ENCODE results near the gene STX3.

Gene STX3

DNA sequence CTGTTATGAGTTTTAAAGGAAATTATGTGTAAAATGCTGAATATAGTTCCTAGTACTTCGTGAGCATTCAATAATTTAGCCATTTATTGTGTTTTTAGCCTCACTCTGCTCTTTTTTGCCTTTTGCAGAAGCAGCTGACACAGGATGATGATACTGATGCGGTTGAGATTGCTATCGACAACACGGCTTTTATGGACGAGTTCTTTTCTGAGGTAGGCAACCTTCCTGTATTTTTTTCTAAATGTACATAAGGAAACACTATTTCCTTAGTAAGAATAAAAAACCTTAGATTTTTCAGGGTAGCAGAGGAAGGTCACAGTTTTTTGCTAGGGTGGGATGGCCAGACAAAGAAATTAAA lies 17.9 kb downstream of the STX3 start:
- DNase-seq = no peak
- Histone ChIP-seq H3K4me3 (ENCODE audit: low read depth, low read length) (no peak overlapping the region), H3K27me3 (replicated peaks) (no peaks in the 10 kb centered on the region), H3K27ac (no peak overlapping the region), H3K36me3 (replicated peaks) (peaks cover 10% of the 10 kb centered on the region)
- TF ChIP-seq, protein P1, sequence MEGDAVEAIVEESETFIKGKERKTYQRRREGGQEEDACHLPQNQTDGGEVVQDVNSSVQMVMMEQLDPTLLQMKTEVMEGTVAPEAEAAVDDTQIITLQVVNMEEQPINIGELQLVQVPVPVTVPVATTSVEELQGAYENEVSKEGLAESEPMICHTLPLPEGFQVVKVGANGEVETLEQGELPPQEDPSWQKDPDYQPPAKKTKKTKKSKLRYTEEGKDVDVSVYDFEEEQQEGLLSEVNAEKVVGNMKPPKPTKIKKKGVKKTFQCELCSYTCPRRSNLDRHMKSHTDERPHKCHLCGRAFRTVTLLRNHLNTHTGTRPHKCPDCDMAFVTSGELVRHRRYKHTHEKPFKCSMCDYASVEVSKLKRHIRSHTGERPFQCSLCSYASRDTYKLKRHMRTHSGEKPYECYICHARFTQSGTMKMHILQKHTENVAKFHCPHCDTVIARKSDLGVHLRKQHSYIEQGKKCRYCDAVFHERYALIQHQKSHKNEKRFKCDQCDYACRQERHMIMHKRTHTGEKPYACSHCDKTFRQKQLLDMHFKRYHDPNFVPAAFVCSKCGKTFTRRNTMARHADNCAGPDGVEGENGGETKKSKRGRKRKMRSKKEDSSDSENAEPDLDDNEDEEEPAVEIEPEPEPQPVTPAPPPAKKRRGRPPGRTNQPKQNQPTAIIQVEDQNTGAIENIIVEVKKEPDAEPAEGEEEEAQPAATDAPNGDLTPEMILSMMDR (IDR thresholded peaks at IDR 0.05; ENCODE audit: low read depth, low read length, missing control alignments) = no peak
- in situ Hi-C loops (cut with HindIII; ENCODE audit: low pct_ligation_motif_present, low sequenced_read_pairs) = no loop called here

DNA sequence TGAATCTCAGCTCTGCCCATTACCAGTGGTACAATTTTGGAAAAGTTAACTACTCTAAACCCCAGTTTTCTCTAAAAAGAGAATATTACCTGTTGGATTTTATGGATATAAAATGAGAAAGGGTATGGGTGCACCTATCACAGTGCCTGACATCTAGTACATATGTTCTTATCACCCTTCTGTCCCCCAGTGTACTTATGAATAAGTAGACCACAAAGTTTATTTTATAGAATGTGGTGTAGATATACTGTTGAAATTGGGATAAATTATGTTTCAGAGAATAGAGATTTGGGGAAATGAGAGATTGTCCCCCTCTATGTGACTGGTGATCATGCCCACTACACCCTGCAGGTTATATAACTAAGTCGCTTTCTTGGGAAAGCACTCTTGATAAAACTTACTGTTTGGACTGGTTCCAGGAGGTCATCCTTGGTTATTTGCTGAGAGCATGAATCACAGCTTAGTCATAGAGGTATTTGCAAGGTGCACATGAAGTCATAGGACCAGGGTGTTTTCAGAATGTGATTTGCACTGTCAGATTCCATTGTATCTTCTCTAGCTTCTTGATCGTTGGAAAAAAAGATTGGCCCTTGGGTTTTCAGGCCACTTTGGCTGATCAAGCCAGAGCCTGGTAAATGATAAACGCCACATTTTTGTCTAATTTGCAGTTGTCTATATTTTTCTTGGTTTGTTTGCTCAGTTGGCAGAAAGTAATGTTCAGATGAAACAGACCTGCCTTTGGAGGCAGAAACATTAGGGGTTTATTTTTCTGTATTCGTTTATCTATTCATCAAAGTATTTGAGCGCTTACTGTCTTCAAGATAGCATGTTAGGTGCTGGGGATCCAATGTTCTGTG lies 21.3 kb downstream of the STX3 start:
- H3K4me3 ChIP-seq (ENCODE audit: low read depth, low read length) = no peak overlapping the region
- no peaks in the 10 kb centered on the region for H3K27me3 ChIP-seq (replicated peaks)
- TF ChIP-seq, protein P1 (IDR thresholded peaks at IDR 0.05; ENCODE audit: low read depth, low read length, missing control alignments) = no peak
- in situ Hi-C loops (cut with HindIII; ENCODE audit: low pct_ligation_motif_present, low sequenced_read_pairs) = no loop called here
- peaks cover 12% of the 10 kb centered on the region for H3K36me3 ChIP-seq (replicated peaks)
- H3K27ac ChIP-seq = no peak overlapping the region
- peak; percentile 61 for DNase-seq

DNA sequence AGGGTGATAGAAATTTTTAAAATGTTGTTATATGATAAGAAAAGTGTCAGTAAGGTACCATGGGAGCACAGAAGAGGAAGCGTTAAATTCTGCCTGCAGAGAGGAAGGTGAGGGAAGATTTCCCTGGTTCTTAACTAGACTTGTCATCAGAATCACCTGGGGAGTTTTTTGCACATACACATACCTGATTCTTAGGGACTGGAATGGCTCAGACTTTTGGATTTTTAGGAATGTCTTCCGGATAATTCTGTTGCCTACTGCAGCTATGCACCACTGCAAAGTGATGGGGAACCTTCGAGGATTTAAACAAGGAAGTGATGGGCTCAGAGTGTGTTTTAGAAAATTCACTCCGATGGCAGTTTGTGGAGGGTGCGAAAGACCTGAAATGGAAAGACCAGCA lies 21.9 kb downstream of the STX3 start:
- H3K27ac ChIP-seq = no peak overlapping the region
- no peak for DNase-seq
- peaks cover 12% of the 10 kb centered on the region for H3K36me3 ChIP-seq (replicated peaks)
- no peak overlapping the region for H3K4me3 ChIP-seq (ENCODE audit: low read depth, low read length)
- H3K27me3 ChIP-seq (replicated peaks) = no peaks in the 10 kb centered on the region
- TF ChIP-seq, protein P1 (IDR thresholded peaks at IDR 0.05; ENCODE audit: low read depth, low read length, missing control alignments) = no peak
- in situ Hi-C loops (cut with HindIII; ENCODE audit: low pct_ligation_motif_present, low sequenced_read_pairs) = no loop called here

DNA sequence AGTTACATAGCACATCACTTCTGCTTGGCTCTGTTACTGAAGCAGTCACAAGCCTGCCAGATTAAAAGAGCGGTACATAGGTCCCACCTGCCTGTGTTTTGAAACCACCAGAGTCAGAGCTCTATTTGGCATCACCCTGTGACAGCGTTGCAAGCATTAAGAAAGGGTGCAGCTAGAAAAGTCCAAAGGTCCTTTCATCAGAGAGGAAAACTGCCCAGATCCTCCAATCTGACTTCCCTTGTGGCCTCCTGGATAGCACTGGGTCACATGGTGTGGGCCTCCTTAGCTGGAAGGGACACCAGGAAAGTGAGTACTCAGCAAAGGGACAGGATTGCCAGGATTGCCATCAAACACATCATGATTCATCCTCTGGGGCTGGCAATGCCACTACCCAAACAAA lies 22.9 kb downstream of the STX3 start:
- Histone ChIP-seq H3K27me3 (replicated peaks) (no peaks in the 10 kb centered on the region), H3K4me3 (ENCODE audit: low read depth, low read length) (no peak overlapping the region), H3K36me3 (replicated peaks) (peaks cover 12% of the 10 kb centered on the region), H3K27ac (no peak overlapping the region)
- DNase-seq = no peak
- in situ Hi-C loops (cut with HindIII; ENCODE audit: low pct_ligation_motif_present, low sequenced_read_pairs) = no loop called here
- TF ChIP-seq, protein P1 (IDR thresholded peaks at IDR 0.05; ENCODE audit: low read depth, low read length, missing control alignments) = no peak

DNA sequence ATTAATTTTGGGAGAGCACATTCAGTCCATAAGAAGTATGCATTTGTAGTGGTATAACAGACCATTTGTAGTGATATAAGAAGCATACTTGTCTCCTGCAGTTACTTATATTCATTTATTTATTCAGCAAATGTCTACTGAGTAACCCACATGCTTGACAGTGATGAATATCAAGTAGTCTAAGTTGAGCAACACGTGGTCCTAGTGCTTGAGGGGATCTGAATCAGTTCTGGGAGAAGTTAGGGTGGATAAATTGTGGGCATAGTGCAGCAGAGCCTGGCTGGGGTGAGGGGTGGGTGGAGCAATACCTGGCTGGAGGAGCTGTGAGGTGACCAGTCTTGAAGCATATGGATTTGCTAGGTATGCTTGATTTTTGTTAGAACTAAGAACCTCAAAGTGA lies 24.3 kb downstream of the STX3 start:
- TF ChIP-seq, protein P1 (IDR thresholded peaks at IDR 0.05; ENCODE audit: low read depth, low read length, missing control alignments) = no peak
- no peak overlapping the region for H3K4me3 ChIP-seq (ENCODE audit: low read depth, low read length)
- H3K36me3 ChIP-seq (replicated peaks) = peaks cover 7% of the 10 kb centered on the region
- no peaks in the 10 kb centered on the region for H3K27me3 ChIP-seq (replicated peaks)
- no peak overlapping the region for H3K27ac ChIP-seq
- DNase-seq = no peak
- in situ Hi-C loops (cut with HindIII; ENCODE audit: low pct_ligation_motif_present, low sequenced_read_pairs) = no loop called here

DNA sequence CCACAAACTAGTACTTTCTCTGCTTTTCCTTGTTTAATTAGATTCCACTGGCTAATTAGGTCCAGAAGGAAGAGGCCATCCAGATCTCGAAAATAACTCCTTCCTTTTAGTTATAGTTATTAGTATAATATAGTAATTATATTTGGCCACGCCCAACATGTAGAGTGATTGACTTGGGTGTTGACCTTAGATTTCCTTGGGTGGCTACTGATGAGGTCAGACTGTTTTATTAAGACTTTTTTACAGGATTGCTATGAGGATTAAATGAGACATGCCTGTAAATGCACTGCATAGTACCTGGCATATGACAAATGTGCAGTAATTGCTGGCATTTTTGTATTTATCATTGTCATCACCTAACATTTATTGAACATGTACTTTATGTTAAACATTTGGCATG lies 26.9 kb downstream of the STX3 start:
- in situ Hi-C loops (cut with HindIII; ENCODE audit: low pct_ligation_motif_present, low sequenced_read_pairs) = no loop called here
- Histone ChIP-seq H3K27me3 (replicated peaks) (no peaks in the 10 kb centered on the region), H3K36me3 (replicated peaks) (peaks cover 5% of the 10 kb centered on the region), H3K4me3 (ENCODE audit: low read depth, low read length) (no peak overlapping the region), H3K27ac (no peak overlapping the region)
- no peak for DNase-seq
- TF ChIP-seq, protein P1 (IDR thresholded peaks at IDR 0.05; ENCODE audit: low read depth, low read length, missing control alignments) = no peak

All from brain microvascular endothelial cell (primary cell).